GM21390 (cell line): ENCODE results near the gene GIMAP8.
"Not testable (repeated sequence)": the region's sequence is repeated elsewhere in the genome, so short reads cannot be mapped to it uniquely, and the experiment has no call there.

Experiments used
- ATAC-seq: cut with Tn5 transposase; IDR thresholded peaks from one replicate; pipeline ENCODE4 v1.9.1; 2021; ENCODE audit not compliant: unreplicated experiment

The GIMAP8 gene

DNA sequence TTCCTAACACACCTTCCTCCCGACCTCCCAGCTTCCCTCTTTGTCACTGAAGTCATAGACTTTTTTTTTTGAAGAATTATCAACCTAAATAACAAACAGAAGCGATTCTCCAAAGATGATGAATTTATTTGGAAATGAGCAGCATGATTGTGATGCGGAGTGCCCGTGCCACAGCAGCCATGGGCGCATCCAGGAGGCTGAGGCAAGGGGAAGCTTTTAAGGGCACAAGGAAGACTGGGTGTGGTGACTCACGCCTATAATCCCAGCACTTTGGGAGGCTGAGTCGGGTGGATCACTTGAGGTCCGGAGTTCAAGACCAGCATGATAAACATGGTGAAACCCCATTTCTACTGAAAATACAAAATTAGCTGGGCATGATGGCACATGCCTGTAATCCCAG lies 16.2 kb upstream of the GIMAP8 start:
- no peak for ATAC-seq

DNA sequence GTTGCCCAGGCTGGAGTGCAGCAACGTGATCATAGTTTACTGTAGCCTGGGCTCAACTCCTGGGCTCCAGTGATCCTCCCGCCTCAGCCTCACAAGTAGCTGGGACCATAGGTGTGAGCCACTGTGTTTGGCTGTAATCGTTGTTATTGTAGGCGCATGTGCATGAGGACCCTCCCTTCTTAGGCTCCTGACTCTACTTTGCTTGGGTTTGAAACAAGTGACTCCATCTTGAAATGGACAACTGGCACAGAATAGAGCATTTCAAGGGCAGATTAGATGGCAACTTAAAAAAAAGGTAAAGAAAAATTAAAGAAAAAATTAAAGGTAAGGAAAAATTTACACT lies 15.4 kb upstream of the GIMAP8 start:
- ATAC-seq: no peak

- peak; percentile 90 for ATAC-seq
These were observed 14.9 kb upstream of the GIMAP8 start for GRCh38 chr7:150435390-150436073.

DNA sequence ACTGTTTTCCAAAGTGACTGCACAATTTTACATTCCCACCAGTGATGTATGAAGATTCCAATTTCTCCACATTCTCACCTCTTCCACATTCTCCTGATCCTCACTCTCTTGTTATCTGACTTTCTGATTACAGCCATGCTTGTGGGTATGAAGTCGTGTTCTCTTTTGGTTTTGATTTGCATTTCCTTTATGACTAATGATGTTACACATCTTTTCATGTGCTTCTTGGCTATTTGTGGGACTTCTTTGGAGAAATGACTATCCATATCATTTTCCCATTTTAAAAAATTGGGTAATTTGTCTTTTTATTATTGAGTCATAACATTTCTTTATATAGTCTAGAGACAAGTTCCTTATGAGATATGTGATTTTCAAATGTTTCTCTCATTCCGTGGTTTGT lies 10.5 kb upstream of the GIMAP8 start:
- ATAC-seq: no peak

DNA sequence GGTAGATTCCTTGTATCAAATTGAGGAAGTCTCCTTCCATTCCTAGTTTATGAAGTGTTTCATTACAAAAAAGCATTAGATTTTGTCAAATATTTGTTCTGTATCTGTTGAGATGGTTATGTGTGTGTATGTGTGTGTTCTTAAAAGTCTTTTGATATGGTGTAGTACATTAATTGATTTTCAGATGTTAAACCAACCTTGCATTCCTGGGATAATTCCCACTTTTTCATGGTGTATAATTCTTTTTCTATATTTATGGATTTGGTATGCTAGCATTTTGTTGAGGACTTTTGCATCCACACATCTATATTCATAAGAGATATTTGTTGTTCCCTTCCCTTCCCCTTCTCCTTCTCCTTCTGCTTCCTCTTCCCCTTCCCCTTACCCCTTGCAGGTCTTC lies 8.9 kb upstream of the GIMAP8 start:
- ATAC-seq: no peak

DNA sequence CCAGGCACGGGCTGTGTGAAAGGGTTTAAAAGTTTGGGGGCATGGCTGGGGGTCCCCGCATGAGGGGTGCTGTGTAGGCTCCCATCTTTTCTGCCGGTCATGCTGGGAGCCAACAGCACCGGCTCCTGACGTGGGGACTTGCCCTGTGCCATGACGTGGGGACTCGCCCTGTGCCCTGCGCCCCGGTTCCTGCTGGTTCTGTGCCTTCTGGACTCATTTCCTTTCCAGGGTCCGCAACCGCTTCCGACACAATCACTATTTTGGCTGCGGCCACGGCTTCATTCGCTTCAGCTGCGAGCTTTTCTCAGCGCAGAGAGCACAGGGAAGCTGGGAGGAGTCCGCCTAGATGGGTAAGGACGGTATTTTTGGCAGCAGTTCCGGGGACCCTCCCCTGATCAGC lies 7.6 kb upstream of the GIMAP8 start:
- ATAC-seq: no peak

DNA sequence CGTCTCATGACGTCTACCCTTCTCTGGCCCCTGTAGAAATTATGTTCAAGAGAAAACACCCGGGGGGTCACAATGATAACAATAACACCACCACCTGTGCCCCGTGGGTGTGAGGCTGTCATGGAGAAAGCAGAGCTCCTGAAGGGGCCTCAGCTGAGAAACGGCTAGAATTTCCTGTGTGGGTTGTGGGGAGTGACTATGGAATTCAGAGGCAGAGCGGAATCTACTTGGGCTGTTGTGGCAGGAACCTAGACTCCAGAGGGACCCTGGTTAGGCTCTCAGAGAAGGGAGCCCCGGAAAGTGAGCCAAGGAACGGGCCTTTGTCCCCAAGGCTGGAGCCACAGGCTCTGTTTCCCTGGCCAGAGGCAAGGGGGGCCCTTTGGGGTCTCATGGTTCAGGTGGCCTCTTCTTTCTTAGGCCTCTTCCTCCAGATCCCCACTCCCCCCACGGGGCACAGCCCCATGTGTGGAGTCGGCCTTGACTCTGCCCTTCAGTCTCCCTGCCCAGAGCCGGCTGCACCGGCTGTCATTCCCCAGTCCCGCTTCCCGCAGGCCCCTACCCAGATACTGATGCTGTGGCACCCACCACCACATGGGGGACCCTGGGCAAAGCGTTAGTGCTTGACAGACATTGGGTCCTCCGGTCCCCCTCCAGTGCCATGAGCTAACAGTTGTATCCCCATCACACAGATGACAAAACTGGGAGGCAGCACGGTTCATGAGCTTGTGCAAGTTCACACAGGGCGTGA lies 6.5 kb upstream of the GIMAP8 start:
- ATAC-seq: no peak

GRCh38 chr7:150444674-150445365 lies 5.6 kb upstream of the GIMAP8 start:
- ATAC-seq: no peak

DNA sequence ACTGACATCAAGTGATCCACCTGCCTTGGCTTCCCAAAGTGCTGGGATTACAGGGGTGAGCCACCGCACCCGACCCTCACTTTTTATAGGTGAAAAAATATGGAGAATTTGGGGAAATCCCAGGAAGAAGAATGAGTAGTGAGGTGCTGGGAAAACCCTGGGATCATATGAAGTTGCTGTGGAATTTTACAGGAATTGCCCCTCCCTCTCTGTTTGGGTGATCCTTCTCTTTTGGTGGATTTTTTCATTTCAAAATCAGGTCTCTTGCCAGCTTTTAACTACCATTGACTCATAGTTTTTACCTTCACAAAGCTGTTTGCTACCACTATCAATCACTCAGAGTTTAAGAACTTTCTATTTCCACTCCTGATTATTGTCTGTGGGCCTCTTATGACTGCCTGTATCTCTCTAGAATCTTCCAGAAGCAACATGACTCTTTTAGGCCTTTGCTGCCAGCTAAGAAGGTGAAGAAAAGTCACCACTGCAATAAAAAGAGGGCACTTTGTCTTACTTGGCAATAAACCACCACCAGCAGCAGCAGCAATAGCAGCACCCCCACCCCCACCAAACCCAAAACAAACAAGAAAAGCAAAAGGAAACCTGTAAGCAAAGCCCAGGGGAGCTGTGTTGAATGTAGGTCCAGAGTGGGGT lies 4.0 kb upstream of the GIMAP8 start:
- no peak for ATAC-seq

DNA sequence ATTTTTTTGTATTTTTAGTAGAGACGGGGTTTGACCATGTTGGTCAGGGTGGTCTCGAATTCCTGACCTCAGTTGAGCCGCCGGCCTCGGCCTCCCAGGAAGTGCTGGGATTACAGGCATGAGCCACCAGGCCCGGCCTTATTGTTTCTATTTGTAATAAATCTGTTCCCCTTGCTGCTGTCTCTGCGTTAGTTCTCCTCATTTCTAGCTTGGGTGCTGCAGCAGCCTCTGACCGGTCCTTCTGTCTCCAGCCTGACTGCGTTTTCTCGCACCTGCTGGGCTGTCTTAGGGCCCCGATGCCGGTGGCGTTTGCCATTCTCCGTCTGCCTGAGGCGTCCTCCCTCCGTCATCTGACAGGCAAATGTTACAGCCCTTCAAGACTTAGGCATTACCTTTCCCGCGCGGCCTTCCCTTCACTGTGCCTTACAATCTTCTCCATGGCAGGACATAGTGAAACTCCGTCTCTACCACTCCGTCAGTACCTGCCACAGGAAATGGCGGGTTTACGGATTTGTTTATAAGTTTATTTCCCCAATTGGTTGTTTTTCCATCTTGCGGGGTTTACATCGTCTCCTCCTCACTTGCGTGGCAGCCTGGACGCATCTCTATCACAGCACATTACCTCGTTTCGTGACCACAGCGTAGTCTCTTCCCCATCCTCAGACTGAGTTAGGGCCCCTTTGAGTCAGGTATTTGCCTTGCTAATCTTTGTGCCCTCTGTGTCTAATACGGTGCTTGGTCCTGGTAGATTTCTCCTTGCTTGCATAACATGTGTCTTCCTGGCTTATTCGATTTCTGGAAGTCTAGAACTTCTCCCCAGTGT lies 2.3 kb upstream of the GIMAP8 start:
- no peak for ATAC-seq

DNA sequence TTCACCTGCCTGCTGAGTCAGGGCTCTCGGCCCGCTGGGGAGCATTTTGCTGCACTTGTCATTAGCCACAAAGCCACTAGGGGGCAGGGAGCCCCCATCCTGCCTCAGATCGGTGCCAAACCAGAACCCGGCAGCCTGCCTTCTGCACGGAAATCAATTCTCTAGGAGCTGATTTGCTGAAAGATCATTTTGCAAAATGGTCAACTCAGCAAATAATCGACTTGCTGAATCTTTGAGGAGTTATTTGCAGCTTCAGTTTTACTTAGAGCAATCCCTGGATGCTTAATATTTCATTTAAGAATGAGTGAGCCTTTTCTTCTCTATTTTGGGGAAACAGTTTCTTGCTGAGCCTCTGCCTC lies 1.7 kb upstream of the GIMAP8 start:
- no peak for ATAC-seq

GRCh38 chr7:150449206-150449952 lies 1.1 kb upstream of the GIMAP8 start:
- ATAC-seq: no peak

GRCh38 chr7:150451097-150451793 lies 815 bp downstream of the GIMAP8 start:
- ATAC-seq: peak; percentile 42

DNA sequence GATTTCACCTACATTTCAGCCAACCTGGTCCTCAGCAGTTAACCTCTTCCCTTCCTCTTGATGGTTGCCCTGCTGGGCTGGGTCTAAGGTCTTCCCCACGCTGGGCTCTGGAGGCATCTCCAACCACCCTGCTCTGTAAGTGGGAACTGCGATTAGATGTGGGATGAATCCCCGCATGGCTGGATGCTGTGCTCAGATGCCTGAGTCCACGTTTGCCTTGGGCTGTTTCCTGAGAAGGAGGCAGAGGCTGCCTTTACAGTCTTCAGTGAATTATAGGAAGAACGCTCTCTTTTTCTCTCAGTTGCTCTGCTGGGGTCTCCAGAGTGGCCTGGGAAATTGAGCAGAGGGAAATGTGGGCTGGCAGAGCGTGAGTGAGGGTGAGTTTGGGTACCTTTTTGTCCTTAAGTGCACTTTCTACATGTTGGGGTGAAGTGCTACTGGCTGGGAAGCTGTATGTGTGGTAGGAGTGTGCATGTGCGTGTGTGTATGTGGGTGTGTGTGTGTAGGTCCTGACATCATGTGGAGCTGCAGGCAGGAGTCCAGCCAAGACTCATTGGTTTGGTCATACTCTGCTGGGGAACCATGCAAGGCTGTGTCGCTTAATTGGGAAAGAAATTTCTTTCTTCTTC lies 1.5 kb downstream of the GIMAP8 start:
- ATAC-seq: peak; percentile 3

- no peak for ATAC-seq
These were observed 2.8 kb downstream of the GIMAP8 start for GRCh38 chr7:150453181-150453580.

- no peak for ATAC-seq
These were observed 3.5 kb downstream of the GIMAP8 start for GRCh38 chr7:150453892-150454291.

- not testable (repeated sequence) for ATAC-seq
These were observed 6.6 kb downstream of the GIMAP8 start for GRCh38 chr7:150457064-150457463.

DNA sequence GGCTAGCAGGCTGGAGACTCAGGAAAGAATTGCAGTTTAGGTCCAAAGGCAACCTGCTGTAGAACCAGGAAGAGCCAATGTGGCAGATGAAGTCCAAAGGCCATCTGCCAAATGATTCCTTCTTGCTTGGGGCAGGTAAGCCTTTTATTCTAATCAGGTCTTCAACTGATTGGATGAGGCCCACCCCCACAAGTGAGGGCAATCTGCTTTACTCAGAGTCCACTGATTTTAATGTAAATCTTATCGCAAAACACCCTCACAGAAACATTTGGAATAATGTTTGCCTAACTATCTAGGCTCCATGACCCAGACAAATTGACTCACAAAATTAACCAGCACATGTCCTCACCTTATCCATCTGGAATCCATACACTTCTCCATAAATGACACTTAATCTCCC lies 7.8 kb downstream of the GIMAP8 start:
- no peak for ATAC-seq

- no peak for ATAC-seq
These were observed 8.3 kb downstream of the GIMAP8 start for GRCh38 chr7:150458756-150459155.
